ENCODE data around the gene ILDR1.
"Not testable (repeated sequence)": the region's sequence is repeated elsewhere in the genome, so short reads cannot be mapped to it uniquely, and the experiment has no call there.

Gene ILDR1

DNA sequence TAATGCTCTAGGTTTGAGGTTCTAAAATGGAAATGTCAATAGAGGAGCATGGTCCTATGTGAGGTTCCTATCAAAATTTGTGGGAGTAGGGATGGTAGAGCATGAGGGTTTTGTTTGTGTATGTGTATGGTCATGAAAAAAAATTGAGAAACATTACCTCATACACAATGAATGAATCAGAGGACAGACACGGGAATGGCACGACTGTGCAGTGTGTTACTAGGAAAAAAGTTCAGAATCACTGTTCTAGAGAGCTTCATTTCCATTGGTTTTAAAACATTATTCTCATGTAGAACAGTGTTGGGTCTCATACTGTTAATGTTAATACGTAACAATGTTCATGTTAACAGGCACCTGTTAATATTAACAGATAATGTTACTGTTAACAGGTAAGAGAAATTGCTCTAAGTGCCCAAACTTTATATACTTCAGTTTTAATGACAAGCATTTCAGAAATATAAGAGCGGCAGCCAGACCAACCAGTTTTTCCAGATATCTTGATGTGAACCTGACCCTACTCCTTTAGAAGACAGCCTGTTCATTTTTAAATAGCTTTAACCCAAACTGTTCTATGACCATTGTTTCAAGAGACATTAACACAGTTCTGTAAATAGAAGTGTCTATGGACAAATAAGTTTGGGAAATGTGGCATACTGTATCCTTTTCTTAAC lies 79.8 kb downstream of the ILDR1 start:
- DNase-seq, result no peak

DNA sequence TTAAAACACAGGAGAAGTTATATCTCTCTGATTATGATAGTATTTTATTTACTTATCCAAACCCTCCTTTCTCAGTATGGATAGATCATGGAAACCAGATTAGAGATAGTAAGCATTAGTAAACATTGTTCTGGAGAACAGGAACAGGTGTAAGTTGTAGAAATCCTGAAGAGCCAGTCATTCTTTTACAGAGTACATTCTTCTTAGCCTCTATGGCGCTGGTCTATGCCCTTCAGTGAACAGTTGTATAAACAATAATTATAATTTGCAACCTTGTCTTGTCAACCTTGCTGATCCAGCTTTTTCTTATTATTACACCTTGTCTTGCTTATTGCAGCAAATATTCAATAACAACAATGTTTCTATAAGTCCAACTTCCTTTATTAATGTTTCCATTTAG lies 80.5 kb downstream of the ILDR1 start:
- DNase-seq, result no peak

DNA sequence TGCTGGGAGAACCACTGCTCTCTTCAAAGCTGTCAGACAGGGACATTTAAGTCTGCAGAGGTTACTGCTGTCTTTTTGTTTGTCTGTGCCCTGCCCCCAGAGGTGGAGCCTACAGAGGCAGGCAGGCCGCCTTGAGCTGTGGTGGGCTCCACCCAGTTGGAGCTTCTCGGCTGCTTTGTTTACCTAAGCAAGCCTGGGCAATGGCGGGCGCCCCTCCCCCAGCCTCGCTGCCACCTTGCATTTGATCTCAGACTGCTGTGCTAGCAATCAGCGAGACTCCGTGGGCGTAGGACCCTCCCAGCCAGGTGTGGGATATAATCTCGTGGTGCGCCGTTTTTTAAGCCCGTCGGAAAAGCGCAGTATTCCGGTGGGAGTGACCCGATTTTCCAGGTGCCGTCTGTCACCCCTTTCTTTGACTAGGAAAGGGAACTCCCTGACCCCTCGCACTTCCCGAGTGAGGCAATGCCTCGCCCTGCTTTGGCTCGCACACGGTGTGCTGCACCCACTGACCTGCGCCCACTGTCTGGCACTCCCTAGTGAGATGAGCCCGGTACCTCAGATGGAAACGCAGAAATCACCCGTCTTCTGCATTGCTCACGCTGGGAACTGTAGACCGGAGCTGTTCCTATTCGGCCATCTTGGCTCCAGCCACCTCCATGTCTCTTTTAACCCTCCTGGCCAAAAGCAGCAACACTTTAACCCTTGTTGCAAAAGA lies 83.7 kb downstream of the ILDR1 start:
- DNase-seq, result not testable (repeated sequence)

All from SW 1271 (cell line).